Measurements from ENCODE around the gene FST. TPM values are rescaled to one million over a fixed set of nuclear protein-coding genes. Genes with fewer than 3 reads are reported as not detected.

The FST gene
- total and polyA plus RNA-seq, 2 of the 13 experiments (the other 11 are each of a cell fraction or from before 2014, with no cell fraction given): 38.6 to 136 TPM

DNA sequence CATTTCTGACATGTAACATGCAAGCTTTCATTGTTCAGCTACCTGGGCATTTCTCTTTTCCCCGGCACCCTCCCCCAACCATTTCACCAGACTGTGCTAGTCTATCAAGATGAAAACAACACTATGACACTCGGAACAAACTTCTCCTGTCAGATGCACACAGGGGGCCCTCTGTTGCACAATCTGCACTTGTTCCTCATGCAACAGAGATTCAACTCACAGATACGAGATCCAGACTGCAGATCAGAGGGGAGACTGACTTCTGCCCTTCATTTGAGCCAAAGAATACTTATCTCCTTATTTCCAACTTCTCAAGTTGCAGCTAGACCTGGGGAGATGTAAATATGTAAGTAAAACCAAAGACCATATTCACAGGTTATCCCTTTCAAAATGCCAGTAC, 15.7 kb upstream of the FST start (continued):
- TF ChIP-seq ZNF431 (CRISPR knock-in tag; IDR thresholded peaks at IDR 0.05; ENCODE audit: borderline replicate concordance, low read depth) (no peak; the same call in 1 of the 2 replicates), NFKB2 (CRISPR knock-in tag; IDR thresholded peaks at IDR 0.05; ENCODE audit: borderline replicate concordance) (no peak), AHR (CRISPR knock-in tag; IDR thresholded peaks at IDR 0.05) (no peak), BRD4 (CRISPR knock-in tag; IDR thresholded peaks at IDR 0.05) (no peak), KLF13 (CRISPR knock-in tag; IDR thresholded peaks at IDR 0.05) (no peak), SALL2 (CRISPR knock-in tag; IDR thresholded peaks at IDR 0.05) (no peak), CCAR2 (optimal IDR thresholded peaks at IDR 0.05; ENCODE audit: low read depth, low read length) (no peak), ZNF282 (IDR thresholded peaks at IDR 0.05; ENCODE audit: partially characterized antibody) (no peak), MYNN (CRISPR knock-in tag; IDR thresholded peaks at IDR 0.05; ENCODE audit: low read depth) (no peak), KMT2A (CRISPR knock-in tag; IDR thresholded peaks at IDR 0.05) (peak; percentile 65; the same call in 1 of the 2 replicates), ZNF562 (CRISPR knock-in tag; IDR thresholded peaks at IDR 0.05; ENCODE audit: borderline replicate concordance) (no peak)
- TF ChIP-seq, protein P1, sequence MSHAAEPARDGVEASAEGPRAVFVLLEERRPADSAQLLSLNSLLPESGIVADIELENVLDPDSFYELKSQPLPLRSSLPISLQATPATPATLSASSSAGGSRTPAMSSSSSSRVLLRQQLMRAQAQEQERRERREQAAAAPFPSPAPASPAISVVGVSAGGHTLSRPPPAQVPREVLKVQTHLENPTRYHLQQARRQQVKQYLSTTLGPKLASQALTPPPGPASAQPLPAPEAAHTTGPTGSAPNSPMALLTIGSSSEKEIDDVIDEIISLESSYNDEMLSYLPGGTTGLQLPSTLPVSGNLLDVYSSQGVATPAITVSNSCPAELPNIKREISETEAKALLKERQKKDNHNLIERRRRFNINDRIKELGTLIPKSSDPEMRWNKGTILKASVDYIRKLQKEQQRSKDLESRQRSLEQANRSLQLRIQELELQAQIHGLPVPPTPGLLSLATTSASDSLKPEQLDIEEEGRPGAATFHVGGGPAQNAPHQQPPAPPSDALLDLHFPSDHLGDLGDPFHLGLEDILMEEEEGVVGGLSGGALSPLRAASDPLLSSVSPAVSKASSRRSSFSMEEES (CRISPR knock-in tag; IDR thresholded peaks at IDR 0.05): peak; percentile 83
- TF ChIP-seq, protein P2, sequence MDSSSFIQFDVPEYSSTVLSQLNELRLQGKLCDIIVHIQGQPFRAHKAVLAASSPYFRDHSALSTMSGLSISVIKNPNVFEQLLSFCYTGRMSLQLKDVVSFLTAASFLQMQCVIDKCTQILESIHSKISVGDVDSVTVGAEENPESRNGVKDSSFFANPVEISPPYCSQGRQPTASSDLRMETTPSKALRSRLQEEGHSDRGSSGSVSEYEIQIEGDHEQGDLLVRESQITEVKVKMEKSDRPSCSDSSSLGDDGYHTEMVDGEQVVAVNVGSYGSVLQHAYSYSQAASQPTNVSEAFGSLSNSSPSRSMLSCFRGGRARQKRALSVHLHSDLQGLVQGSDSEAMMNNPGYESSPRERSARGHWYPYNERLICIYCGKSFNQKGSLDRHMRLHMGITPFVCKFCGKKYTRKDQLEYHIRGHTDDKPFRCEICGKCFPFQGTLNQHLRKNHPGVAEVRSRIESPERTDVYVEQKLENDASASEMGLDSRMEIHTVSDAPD (CRISPR knock-in tag; IDR thresholded peaks at IDR 0.05): no peak
- TF ChIP-seq, protein P3, sequence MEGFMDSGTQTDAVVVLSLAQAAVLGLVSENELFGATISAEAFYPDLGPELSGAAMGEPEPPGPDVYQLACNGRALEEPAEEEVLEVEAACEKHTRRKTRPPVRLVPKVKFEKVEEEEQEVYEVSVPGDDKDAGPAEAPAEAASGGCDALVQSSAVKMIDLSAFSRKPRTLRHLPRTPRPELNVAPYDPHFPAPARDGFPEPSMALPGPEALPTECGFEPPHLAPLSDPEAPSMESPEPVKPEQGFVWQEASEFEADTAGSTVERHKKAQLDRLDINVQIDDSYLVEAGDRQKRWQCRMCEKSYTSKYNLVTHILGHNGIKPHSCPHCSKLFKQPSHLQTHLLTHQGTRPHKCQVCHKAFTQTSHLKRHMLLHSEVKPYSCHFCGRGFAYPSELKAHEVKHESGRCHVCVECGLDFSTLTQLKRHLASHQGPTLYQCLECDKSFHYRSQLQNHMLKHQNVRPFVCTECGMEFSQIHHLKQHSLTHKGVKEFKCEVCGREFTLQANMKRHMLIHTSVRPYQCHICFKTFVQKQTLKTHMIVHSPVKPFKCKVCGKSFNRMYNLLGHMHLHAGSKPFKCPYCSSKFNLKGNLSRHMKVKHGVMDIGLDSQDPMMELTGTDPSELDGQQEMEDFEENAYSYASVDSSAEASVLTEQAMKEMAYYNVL (CRISPR knock-in tag; IDR thresholded peaks at IDR 0.05; ENCODE audit: borderline replicate concordance): peak; percentile 93
- TF ChIP-seq, protein P4, sequence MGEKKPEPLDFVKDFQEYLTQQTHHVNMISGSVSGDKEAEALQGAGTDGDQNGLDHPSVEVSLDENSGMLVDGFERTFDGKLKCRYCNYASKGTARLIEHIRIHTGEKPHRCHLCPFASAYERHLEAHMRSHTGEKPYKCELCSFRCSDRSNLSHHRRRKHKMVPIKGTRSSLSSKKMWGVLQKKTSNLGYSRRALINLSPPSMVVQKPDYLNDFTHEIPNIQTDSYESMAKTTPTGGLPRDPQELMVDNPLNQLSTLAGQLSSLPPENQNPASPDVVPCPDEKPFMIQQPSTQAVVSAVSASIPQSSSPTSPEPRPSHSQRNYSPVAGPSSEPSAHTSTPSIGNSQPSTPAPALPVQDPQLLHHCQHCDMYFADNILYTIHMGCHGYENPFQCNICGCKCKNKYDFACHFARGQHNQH (CRISPR knock-in tag; IDR thresholded peaks at IDR 0.05): peak; percentile 93
- TF ChIP-seq, protein P5, sequence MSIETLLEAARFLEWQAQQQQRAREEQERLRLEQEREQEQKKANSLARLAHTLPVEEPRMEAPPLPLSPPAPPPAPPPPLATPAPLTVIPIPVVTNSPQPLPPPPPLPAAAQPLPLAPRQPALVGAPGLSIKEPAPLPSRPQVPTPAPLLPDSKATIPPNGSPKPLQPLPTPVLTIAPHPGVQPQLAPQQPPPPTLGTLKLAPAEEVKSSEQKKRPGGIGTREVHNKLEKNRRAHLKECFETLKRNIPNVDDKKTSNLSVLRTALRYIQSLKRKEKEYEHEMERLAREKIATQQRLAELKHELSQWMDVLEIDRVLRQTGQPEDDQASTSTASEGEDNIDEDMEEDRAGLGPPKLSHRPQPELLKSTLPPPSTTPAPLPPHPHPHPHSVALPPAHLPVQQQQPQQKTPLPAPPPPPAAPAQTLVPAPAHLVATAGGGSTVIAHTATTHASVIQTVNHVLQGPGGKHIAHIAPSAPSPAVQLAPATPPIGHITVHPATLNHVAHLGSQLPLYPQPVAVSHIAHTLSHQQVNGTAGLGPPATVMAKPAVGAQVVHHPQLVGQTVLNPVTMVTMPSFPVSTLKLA (IDR thresholded peaks at IDR 0.05): no peak
- TF ChIP-seq, protein P6, sequence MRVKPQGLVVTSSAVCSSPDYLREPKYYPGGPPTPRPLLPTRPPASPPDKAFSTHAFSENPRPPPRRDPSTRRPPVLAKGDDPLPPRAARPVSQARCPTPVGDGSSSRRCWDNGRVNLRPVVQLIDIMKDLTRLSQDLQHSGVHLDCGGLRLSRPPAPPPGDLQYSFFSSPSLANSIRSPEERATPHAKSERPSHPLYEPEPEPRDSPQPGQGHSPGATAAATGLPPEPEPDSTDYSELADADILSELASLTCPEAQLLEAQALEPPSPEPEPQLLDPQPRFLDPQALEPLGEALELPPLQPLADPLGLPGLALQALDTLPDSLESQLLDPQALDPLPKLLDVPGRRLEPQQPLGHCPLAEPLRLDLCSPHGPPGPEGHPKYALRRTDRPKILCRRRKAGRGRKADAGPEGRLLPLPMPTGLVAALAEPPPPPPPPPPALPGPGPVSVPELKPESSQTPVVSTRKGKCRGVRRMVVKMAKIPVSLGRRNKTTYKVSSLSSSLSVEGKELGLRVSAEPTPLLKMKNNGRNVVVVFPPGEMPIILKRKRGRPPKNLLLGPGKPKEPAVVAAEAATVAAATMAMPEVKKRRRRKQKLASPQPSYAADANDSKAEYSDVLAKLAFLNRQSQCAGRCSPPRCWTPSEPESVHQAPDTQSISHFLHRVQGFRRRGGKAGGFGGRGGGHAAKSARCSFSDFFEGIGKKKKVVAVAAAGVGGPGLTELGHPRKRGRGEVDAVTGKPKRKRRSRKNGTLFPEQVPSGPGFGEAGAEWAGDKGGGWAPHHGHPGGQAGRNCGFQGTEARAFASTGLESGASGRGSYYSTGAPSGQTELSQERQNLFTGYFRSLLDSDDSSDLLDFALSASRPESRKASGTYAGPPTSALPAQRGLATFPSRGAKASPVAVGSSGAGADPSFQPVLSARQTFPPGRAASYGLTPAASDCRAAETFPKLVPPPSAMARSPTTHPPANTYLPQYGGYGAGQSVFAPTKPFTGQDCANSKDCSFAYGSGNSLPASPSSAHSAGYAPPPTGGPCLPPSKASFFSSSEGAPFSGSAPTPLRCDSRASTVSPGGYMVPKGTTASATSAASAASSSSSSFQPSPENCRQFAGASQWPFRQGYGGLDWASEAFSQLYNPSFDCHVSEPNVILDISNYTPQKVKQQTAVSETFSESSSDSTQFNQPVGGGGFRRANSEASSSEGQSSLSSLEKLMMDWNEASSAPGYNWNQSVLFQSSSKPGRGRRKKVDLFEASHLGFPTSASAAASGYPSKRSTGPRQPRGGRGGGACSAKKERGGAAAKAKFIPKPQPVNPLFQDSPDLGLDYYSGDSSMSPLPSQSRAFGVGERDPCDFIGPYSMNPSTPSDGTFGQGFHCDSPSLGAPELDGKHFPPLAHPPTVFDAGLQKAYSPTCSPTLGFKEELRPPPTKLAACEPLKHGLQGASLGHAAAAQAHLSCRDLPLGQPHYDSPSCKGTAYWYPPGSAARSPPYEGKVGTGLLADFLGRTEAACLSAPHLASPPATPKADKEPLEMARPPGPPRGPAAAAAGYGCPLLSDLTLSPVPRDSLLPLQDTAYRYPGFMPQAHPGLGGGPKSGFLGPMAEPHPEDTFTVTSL (CRISPR knock-in tag; IDR thresholded peaks at IDR 0.05; ENCODE audit: borderline replicate concordance): peak; percentile 87; the same call in 1 of the 2 replicates

Data from HepG2 (cell line).